ENCODE results near the gene MCTP2.
"Not testable (repeated sequence)": the region's sequence is repeated elsewhere in the genome, so short reads cannot be mapped to it uniquely, and the experiment has no call there.

The MCTP2 gene

GRCh38 chr15:94485148-94485719 lies 253.9 kb downstream of the MCTP2 start:
- Histone ChIP-seq H3K36me3 (no peaks in the 10 kb centered on the region), H3K27ac (no peak overlapping the region), H3K4me3 (ENCODE audit: low read depth, low read length) (no peak overlapping the region), H3K9me3 (ENCODE audit: severe bottlenecking) (no peaks in the 10 kb centered on the region), H3K27me3 (ENCODE audit: insufficient read depth, low read depth, severe bottlenecking) (peaks cover 2% of the 10 kb centered on the region)
- DNase-seq: no peak
- TF ChIP-seq, protein P1, sequence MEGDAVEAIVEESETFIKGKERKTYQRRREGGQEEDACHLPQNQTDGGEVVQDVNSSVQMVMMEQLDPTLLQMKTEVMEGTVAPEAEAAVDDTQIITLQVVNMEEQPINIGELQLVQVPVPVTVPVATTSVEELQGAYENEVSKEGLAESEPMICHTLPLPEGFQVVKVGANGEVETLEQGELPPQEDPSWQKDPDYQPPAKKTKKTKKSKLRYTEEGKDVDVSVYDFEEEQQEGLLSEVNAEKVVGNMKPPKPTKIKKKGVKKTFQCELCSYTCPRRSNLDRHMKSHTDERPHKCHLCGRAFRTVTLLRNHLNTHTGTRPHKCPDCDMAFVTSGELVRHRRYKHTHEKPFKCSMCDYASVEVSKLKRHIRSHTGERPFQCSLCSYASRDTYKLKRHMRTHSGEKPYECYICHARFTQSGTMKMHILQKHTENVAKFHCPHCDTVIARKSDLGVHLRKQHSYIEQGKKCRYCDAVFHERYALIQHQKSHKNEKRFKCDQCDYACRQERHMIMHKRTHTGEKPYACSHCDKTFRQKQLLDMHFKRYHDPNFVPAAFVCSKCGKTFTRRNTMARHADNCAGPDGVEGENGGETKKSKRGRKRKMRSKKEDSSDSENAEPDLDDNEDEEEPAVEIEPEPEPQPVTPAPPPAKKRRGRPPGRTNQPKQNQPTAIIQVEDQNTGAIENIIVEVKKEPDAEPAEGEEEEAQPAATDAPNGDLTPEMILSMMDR (IDR thresholded peaks at IDR 0.05; ENCODE audit: low read depth, low read length): no peak

DNA sequence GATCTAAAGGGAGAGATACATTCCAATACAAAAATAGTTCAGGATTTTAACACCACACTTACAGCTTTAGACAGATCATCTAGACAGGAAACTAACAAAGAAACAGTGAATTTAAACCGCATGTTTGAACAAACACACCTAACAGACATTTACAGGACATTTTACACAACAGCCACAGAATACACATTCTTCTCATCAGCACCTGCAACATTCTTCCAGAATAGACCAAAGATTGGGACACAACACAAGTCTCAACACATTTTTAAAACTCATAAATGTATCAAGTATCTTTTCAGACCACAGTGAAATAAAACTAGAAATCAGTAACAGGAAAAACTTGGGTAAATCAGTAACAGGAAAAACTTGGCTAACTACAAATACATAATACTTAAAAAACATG lies 256.3 kb downstream of the MCTP2 start:
- no peaks in the 10 kb centered on the region for H3K9me3 ChIP-seq (ENCODE audit: severe bottlenecking)
- H3K4me3 ChIP-seq (ENCODE audit: low read depth, low read length): no peak overlapping the region
- H3K27me3 ChIP-seq (ENCODE audit: insufficient read depth, low read depth, severe bottlenecking): peaks cover 6% of the 10 kb centered on the region
- H3K36me3 ChIP-seq: no peaks in the 10 kb centered on the region
- no peak overlapping the region for H3K27ac ChIP-seq
- TF ChIP-seq, protein P1 (IDR thresholded peaks at IDR 0.05; ENCODE audit: low read depth, low read length): no peak
- DNase-seq: no peak

GRCh38 chr15:94493176-94493575 lies 261.8 kb downstream of the MCTP2 start:
- Histone ChIP-seq H3K27me3 (ENCODE audit: insufficient read depth, low read depth, severe bottlenecking) (peaks cover 16% of the 10 kb centered on the region), H3K4me3 (ENCODE audit: low read depth, low read length) (no peak overlapping the region), H3K27ac (no peak overlapping the region), H3K9me3 (ENCODE audit: severe bottlenecking) (no peaks in the 10 kb centered on the region), H3K36me3 (no peaks in the 10 kb centered on the region)
- no peak for DNase-seq
- TF ChIP-seq, protein P1 (IDR thresholded peaks at IDR 0.05; ENCODE audit: low read depth, low read length): no peak

- not testable (repeated sequence) for H3K9me3 ChIP-seq (ENCODE audit: severe bottlenecking); H3K27ac ChIP-seq; H3K4me3 ChIP-seq (ENCODE audit: low read depth, low read length); DNase-seq; H3K36me3 ChIP-seq
- H3K27me3 ChIP-seq (ENCODE audit: insufficient read depth, low read depth, severe bottlenecking): peaks cover 20% of the 10 kb centered on the region
Measured at GRCh38 chr15:94493586-94493985, 262.2 kb downstream of the MCTP2 start.

DNA sequence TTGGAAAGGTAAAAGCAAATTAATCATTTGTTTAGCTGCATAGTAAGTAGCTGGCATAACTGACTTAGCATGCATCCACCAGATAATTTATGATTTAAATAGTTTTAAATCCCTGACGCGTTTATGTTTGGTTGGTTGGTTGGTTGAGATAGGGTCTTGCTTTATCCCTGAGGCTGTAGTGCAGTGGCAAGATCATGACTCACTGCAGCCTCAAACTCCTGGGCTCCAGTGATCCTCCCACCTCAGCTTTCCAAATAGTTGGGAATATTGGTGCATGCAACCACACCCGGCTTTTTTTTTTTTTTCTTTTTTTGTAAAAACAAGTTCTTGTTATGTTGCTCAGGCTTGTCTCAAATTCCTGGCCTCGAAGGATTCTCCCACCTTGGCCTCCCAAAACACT lies 263.4 kb downstream of the MCTP2 start:
- Histone ChIP-seq H3K36me3 (no peaks in the 10 kb centered on the region), H3K4me3 (ENCODE audit: low read depth, low read length) (no peak overlapping the region), H3K27me3 (ENCODE audit: insufficient read depth, low read depth, severe bottlenecking) (peaks cover 20% of the 10 kb centered on the region), H3K27ac (no peak overlapping the region), H3K9me3 (ENCODE audit: severe bottlenecking) (no peaks in the 10 kb centered on the region)
- no peak for DNase-seq
- TF ChIP-seq, protein P1 (IDR thresholded peaks at IDR 0.05; ENCODE audit: low read depth, low read length): no peak

DNA sequence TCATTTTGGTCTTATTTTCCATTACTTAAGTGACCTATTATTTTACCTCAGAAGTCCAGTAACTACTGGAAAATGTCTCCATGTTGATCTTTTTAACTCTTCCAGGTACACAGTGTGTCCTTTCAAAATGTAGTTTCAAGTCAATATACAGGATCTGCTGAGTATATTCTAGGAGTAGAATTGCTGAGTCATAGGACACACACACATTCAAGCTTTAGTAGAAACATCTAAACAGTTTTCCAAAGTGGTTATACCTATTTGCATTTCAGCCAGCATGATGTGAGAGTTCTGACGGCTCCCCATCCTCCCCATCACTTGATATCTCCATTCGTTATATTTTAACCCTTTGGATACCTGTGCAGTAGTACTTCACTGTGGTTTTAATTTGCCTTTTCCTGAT lies 271.9 kb downstream of the MCTP2 start:
- no peak for DNase-seq
- H3K27ac ChIP-seq: no peak overlapping the region
- TF ChIP-seq, protein P1 (IDR thresholded peaks at IDR 0.05; ENCODE audit: low read depth, low read length): no peak
- H3K36me3 ChIP-seq: no peaks in the 10 kb centered on the region
- H3K27me3 ChIP-seq (ENCODE audit: insufficient read depth, low read depth, severe bottlenecking): peaks cover 8% of the 10 kb centered on the region
- no peak overlapping the region for H3K4me3 ChIP-seq (ENCODE audit: low read depth, low read length)
- H3K9me3 ChIP-seq (ENCODE audit: severe bottlenecking): no peaks in the 10 kb centered on the region

Measured in WERI-Rb-1 (cell line).